PC-9 (cell line): ENCODE results near the gene MGAT5.

Experiments used
- CTCF ChIP-seq: fragments of 200-600 bp; sonication (generic); conservative IDR thresholded peaks from 2 replicates; pipeline ENCODE4 v1.6.1; 2017; ENCODE audit warnings: mixed run types, antibody characterized with exemption, mild to moderate bottlenecking, moderate library complexity
- EZH2 ChIP-seq: fragments of 200-600 bp; sonication (generic); IDR thresholded peaks from 2 replicates; pipeline ENCODE4 v1.8.0; 2017; ENCODE audit warnings: antibody characterized with exemption, low read depth

- TF ChIP-seq CTCF (no peak), EZH2 (no peak)
These were observed 5.0 kb upstream of the MGAT5 start for GRCh38 chr2:134248913-134249312.
